OCI-LY3 (cell line): Measurements from ENCODE around the gene DNAJC6.

Source experiments
- H2AFZ ChIP-seq: fragments of 200-600, 300-600 bp; shearing (Covaris generic); 2 replicates; pipeline ENCODE4 v1.6.0; 2014; ENCODE audit warnings: antibody characterized with exemption, low read depth, low read length
- H3K27ac ChIP-seq: fragments of 200-600, 300-600 bp; sonication (generic); 2 replicates; pipeline ENCODE4 v1.5.1; 2014; ENCODE audit warnings: mild to moderate bottlenecking, low read length, moderate library complexity, mixed read lengths
- H3K27me3 ChIP-seq: fragments of 200-600, 300-600 bp; sonication (generic); 2 replicates; pipeline ENCODE4 v1.6.1; 2014; ENCODE audit warnings: low read depth, low read length, mixed read lengths
- H3K36me3 ChIP-seq: fragments of 200-600, 300-600 bp; sonication (generic); replicated peaks from 2 replicates; pipeline ENCODE3; 2014; ENCODE audit warnings: low read depth, low read length, mixed read lengths
- H3K4me1 ChIP-seq: fragments of 300-600, 200-600 bp; sonication (generic); 2 replicates; pipeline ENCODE4 v1.6.1; 2014; ENCODE audit warnings: low read length, mixed read lengths
- H3K4me2 ChIP-seq: fragments of 200-600, 300-600 bp; sonication (generic); 2 replicates; pipeline ENCODE4 v1.6.1; 2014; ENCODE audit warnings: low read length, mixed read lengths
- H3K4me3 ChIP-seq: fragments of 300-600, 200-600 bp; sonication (generic); 2 replicates; pipeline ENCODE4 v1.5.1; 2014; ENCODE audit warnings: antibody characterized with exemption, mild to moderate bottlenecking, low read length, moderate library complexity
- H3K79me2 ChIP-seq: fragments of 300-600, 200-600 bp; shearing (Covaris generic); 2 replicates; pipeline ENCODE4 v1.6.1; 2014; ENCODE audit warnings: mild to moderate bottlenecking, low read length, mixed read lengths
- H3K9ac ChIP-seq: fragments of 300-600, 200-600 bp; shearing (Covaris generic); 2 replicates; pipeline ENCODE4 v1.6.0; 2014; ENCODE audit warnings: mild to moderate bottlenecking, low read length, moderate library complexity
- H3K9me3 ChIP-seq: fragments of 200-600, 300-600 bp; shearing (Covaris generic); 2 replicates; pipeline ENCODE4 v1.6.1; 2014; ENCODE audit warnings: low read length, mixed read lengths; ENCODE audit not compliant: insufficient read depth
- H4K20me1 ChIP-seq: fragments of 200-600, 300-600 bp; sonication (generic); 2 replicates; pipeline ENCODE4 v1.6.1; 2016; ENCODE audit warnings: low read length, mixed read lengths; ENCODE audit not compliant: insufficient read depth
- EZH2phosphoT487 ChIP-seq: fragments of 200-600 bp; shearing (Covaris generic); IDR thresholded peaks from 2 replicates; pipeline ENCODE4 v1.6.1; 2018; ENCODE audit warnings: antibody characterized with exemption, mixed run types, low read depth
- TF ChIP-seq, protein P1 (sequence below): fragments of 200-600, 300-600 bp; sonication (generic); IDR thresholded peaks from 2 replicates; pipeline ENCODE4 v1.5.1; 2014; ENCODE audit warnings: antibody characterized with exemption, low read length, low read depth

DNAJC6 gene

GRCh38 chr1:65386439-65386838 lies 77.1 kb downstream of the DNAJC6 start:
- Histone ChIP-seq H4K20me1 (no peaks in the 10 kb centered on the region), H3K4me1 (peaks cover 9% of the 10 kb centered on the region), H3K36me3 (no peaks in the 10 kb centered on the region), H3K4me3 (no peak overlapping the region), H3K79me2 (no peaks in the 10 kb centered on the region), H3K27me3 (no peaks in the 10 kb centered on the region), H3K4me2 (no peak overlapping the region), H3K9me3 (no peaks in the 10 kb centered on the region), H3K27ac (no peak overlapping the region), H3K9ac (no peak overlapping the region), H2AFZ (no peak overlapping the region)
- TF ChIP-seq, protein P1, sequence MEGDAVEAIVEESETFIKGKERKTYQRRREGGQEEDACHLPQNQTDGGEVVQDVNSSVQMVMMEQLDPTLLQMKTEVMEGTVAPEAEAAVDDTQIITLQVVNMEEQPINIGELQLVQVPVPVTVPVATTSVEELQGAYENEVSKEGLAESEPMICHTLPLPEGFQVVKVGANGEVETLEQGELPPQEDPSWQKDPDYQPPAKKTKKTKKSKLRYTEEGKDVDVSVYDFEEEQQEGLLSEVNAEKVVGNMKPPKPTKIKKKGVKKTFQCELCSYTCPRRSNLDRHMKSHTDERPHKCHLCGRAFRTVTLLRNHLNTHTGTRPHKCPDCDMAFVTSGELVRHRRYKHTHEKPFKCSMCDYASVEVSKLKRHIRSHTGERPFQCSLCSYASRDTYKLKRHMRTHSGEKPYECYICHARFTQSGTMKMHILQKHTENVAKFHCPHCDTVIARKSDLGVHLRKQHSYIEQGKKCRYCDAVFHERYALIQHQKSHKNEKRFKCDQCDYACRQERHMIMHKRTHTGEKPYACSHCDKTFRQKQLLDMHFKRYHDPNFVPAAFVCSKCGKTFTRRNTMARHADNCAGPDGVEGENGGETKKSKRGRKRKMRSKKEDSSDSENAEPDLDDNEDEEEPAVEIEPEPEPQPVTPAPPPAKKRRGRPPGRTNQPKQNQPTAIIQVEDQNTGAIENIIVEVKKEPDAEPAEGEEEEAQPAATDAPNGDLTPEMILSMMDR, result no peak
- no peak for TF ChIP-seq EZH2phosphoT487

DNA sequence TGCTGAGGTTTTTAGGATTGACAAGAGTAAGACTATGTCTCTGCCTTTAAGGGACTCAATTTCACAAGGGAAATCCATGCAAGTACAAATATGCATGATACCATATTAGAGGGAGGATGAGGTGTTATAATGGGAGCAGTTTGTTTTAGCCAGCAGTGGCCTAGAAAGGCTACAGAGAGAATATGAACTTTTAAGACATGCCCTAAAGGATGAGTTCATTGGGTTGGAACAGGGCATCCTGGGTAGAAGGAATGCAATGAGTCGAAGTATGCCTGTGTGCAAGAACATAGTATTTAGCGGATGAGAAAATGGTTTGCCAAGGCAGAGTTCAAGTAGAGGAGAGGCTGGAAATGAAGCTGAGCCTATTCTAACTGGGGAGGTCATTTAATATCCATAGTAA lies 78.5 kb downstream of the DNAJC6 start:
- H3K36me3 ChIP-seq, result no peaks in the 10 kb centered on the region
- no peaks in the 10 kb centered on the region for H3K27me3 ChIP-seq

GRCh38 chr1:65388908-65389695 lies 79.8 kb downstream of the DNAJC6 start:
- no peak for TF ChIP-seq EZH2phosphoT487
- TF ChIP-seq, protein P1, result no peak
- Histone ChIP-seq H3K9me3 (no peaks in the 10 kb centered on the region), H3K27ac (no peak overlapping the region), H3K36me3 (no peaks in the 10 kb centered on the region), H3K27me3 (no peaks in the 10 kb centered on the region), H3K4me1 (peaks cover 23% of the 10 kb centered on the region), H3K79me2 (no peaks in the 10 kb centered on the region), H3K4me3 (no peak overlapping the region), H3K9ac (no peak overlapping the region), H4K20me1 (no peaks in the 10 kb centered on the region), H2AFZ (no peak overlapping the region), H3K4me2 (no peak overlapping the region)

More for the DNA sequence above, 78.5 kb downstream of the DNAJC6 start:
- H3K27ac ChIP-seq, result no peak overlapping the region
- H2AFZ ChIP-seq, result no peak overlapping the region
- H4K20me1 ChIP-seq, result no peaks in the 10 kb centered on the region
- no peak overlapping the region for H3K9ac ChIP-seq
- H3K4me2 ChIP-seq, result no peak overlapping the region
- no peaks in the 10 kb centered on the region for H3K9me3 ChIP-seq
- peaks cover 10% of the 10 kb centered on the region for H3K4me1 ChIP-seq
- TF ChIP-seq, protein P1, result no peak
- no peaks in the 10 kb centered on the region for H3K79me2 ChIP-seq
- no peak overlapping the region for H3K4me3 ChIP-seq

DNA sequence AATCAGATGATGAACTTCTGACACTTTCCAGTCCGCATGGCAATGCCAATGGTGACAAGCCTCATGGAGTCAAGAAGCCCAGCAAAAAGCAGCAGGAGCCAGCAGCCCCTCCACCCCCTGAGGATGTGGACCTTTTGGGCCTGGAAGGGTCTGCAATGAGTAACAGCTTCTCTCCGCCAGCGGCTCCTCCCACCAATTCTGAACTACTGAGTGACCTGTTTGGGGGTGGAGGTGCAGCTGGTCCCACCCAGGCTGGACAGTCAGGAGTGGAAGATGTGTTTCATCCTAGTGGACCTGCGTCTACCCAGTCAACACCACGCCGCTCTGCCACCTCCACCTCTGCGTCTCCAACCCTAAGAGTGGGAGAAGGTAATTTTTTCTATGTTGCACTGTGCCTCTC lies 83.2 kb downstream of the DNAJC6 start:
- H3K79me2 ChIP-seq, result no peaks in the 10 kb centered on the region
- no peak overlapping the region for H3K9ac ChIP-seq
- no peaks in the 10 kb centered on the region for H3K9me3 ChIP-seq
- H3K27me3 ChIP-seq, result no peaks in the 10 kb centered on the region
- H3K4me3 ChIP-seq, result no peak overlapping the region
- no peak overlapping the region for H3K27ac ChIP-seq
- H3K4me1 ChIP-seq, result peaks cover 32% of the 10 kb centered on the region
- no peaks in the 10 kb centered on the region for H3K36me3 ChIP-seq
- H4K20me1 ChIP-seq, result no peaks in the 10 kb centered on the region
- no peak overlapping the region for H3K4me2 ChIP-seq
- H2AFZ ChIP-seq, result no peak overlapping the region
- TF ChIP-seq, protein P1, result no peak
- no peak for TF ChIP-seq EZH2phosphoT487
